ENCODE measurements around the gene MST1R.

GRCh38 chr3:49911611-49912010, 7.9 kb upstream of the MST1R start:
- TF ChIP-seq EP300 (IDR thresholded peaks at IDR 0.05): no peak
- no peak for TF ChIP-seq CTCF (IDR thresholded peaks at IDR 0.05)

Measured in sigmoid colon (tissue), 4 donors.